Naive thymus-derived CD4-positive, alpha-beta T cell (primary cell): ENCODE results near the gene PCED1B. TPM values are rescaled to one million over a fixed set of nuclear protein-coding genes. Genes with fewer than 3 reads are reported as not detected.

Experiments used
- ATAC-seq: fragments of 150-1000 bp; cut with Tn5 transposase; 2 replicates; pipeline ENCODE4 v1.10.0; 2021; ENCODE audit warnings: mild to moderate bottlenecking, moderate library complexity
- CTCF ChIA-PET: fragments of 350-600 bp; sonication (Branson Sonifier 250); formaldehyde crosslinking; loops from one replicate; lab custom pipeline; 2021; ENCODE audit warnings: antibody characterized with exemption; lab: Charles Lee
- POLR2A ChIA-PET: fragments of 350-600 bp; sonication (Branson Sonifier 250); formaldehyde crosslinking; loops from one replicate; lab custom pipeline; 2021; ENCODE audit warnings: antibody characterized with exemption, inconsistent platforms; lab: Charles Lee
- DNase-seq, 9 donors: peaks; one replicate each; pipeline versions ENCODE4 v3.0.0 to v3.0.0-alpha.2; 2020 to 2022; ENCODE audit warnings: mixed read lengths in 1 of 9
- H3K27ac ChIP-seq: one replicate; pipeline ENCODE4 v1.7.0; 2013; ENCODE audit warnings: mild to moderate bottlenecking, low read depth, low read length, moderate library complexity
- H3K27me3 ChIP-seq, 2 donors: one replicate each; pipeline ENCODE4 v1.7.0; 2013; ENCODE audit warnings: low read length in 2 of 2, mild to moderate bottlenecking in 2 of 2, moderate library complexity in 2 of 2; ENCODE audit not compliant: control insufficient read depth in 2 of 2, insufficient read depth in 2 of 2
- H3K36me3 ChIP-seq, 3 experiments: 1 replicate in 2 of 3; 2 replicates in 1 of 3; pipeline ENCODE4 v1.7.0; 2013; ENCODE audit warnings: low read length in 3 of 3, mild to moderate bottlenecking in 3 of 3, moderate library complexity in 1 of 3; ENCODE audit not compliant: insufficient read depth in 3 of 3, control insufficient read depth in 2 of 3
- H3K4me1 ChIP-seq, 2 donors: one replicate each; pipeline ENCODE4 v1.7.0; 2013; ENCODE audit warnings: low read length in 2 of 2, mild to moderate bottlenecking in 2 of 2, moderate library complexity in 1 of 2; ENCODE audit not compliant: control insufficient read depth in 2 of 2, insufficient read depth in 2 of 2
- H3K4me3 ChIP-seq: 2 replicates; pipeline ENCODE4 v1.7.0; 2013; ENCODE audit warnings: mild to moderate bottlenecking, low read length
- H3K9me3 ChIP-seq, 3 experiments: 1 replicate in 2 of 3; 2 replicates in 1 of 3; pipeline ENCODE4 v1.7.0; 2013; ENCODE audit warnings: low read length in 3 of 3; ENCODE audit not compliant: control insufficient read depth in 2 of 3
- H3K27ac Mint-ChIP-seq, 9 donors: one replicate each; pipeline ENCODE4 v1.8.0; 2020 to 2022; ENCODE audit warnings: mixed read lengths in 9 of 9, mild to moderate bottlenecking in 8 of 9, moderate library complexity in 5 of 9, inconsistent platforms in 2 of 9
- H3K27me3 Mint-ChIP-seq, 5 donors: one replicate each; pipeline ENCODE4 v1.8.0; 2021 to 2022; ENCODE audit warnings: mixed read lengths in 5 of 5, mild to moderate bottlenecking in 1 of 5
- H3K36me3 Mint-ChIP-seq, 5 donors: one replicate each; pipeline ENCODE4 v1.8.0; 2020 to 2022; ENCODE audit warnings: mixed read lengths in 5 of 5, mild to moderate bottlenecking in 3 of 5, inconsistent platforms in 1 of 5
- H3K4me1 Mint-ChIP-seq, 7 donors: one replicate each; pipeline ENCODE4 v1.8.0; 2020 to 2022; ENCODE audit warnings: mixed read lengths in 7 of 7, mild to moderate bottlenecking in 3 of 7, inconsistent platforms in 1 of 7
- H3K4me3 Mint-ChIP-seq, 10 donors: one replicate each; pipeline ENCODE4 v1.8.0; 2020 to 2022; ENCODE audit warnings: mild to moderate bottlenecking in 10 of 10, mixed read lengths in 10 of 10, moderate library complexity in 6 of 10, inconsistent platforms in 2 of 10
- H3K9me3 Mint-ChIP-seq, 11 donors: one replicate each; pipeline ENCODE4 v1.8.0; 2020 to 2022; ENCODE audit warnings: mixed read lengths in 11 of 11, mild to moderate bottlenecking in 4 of 11, inconsistent platforms in 1 of 11, moderate library complexity in 1 of 11
- intact Hi-C, 2 donors: fragments of 100-400 bp; cut with micrococcal nuclease; formaldehyde crosslinking; loops; one replicate each; pipeline ENCODE4 v1.15.1; 2023
- polyA plus RNA-seq, 2 donors: library from polyadenylated mRNA; unstranded; fragments of 300-500 nt; fragmentation: Illumina TruSeq; gene quantifications; one replicate each; pipeline ENCODE4 v1.2.3, GENCODE V29; 2021
- total RNA-seq, 6 experiments: library from RNA in 5 of 6; stranded (reverse) in 5 of 6; gene quantifications; 1 replicate in 5 of 6; 2 replicates in 1 of 6; pipeline ENCODE4 v1.2.3 and lab custom pipeline; 2021 to 2026

Gene PCED1B
- total and polyA plus RNA-seq, 7 experiments from 2014 or later: 41.4 to 147 (median 94.3) TPM

GRCh38 chr12:47234576-47235141 lies 155.2 kb downstream of the PCED1B start:
- Mint-ChIP-seq H3K36me3 (peaks cover 32 to 78% (median 64%) of the 10 kb centered on the region in 5 donors), H3K27me3 (no peaks in the 10 kb centered on the region), H3K27ac (peak overlapping the region in 6 of 9 donors; percentile 28 to 73 (median 58)), H3K9me3 (peaks cover 0 to 22% (median 9%) of the 10 kb centered on the region in 11 donors), H3K4me1 (peaks cover 37 to 80% (median 65%) of the 10 kb centered on the region in 7 donors), H3K4me3 (peak overlapping the region in 2 of 10 donors; percentile 15 to 75)
- Histone ChIP-seq H3K9me3 (peaks cover 0 to 18% (median 0%) of the 10 kb centered on the region in 3 experiments), H3K4me3 (no peak overlapping the region), H3K27me3 (no peaks in the 10 kb centered on the region), H3K27ac (no peak overlapping the region), H3K36me3 (peaks cover 5 to 62% (median 19%) of the 10 kb centered on the region in 3 experiments), H3K4me1 (peaks cover 19 to 32% of the 10 kb centered on the region in 2 donors)
- ChIA-PET CTCF (no interaction called here), POLR2A (interaction anchor here (2.0 kb wide), 1 partner anchor 72 kb away, joined by 7 read pairs; no protein-coding TSS in a partner anchor)
- ATAC-seq (no peak), DNase-seq (no peak)
- intact Hi-C loops: no loop called here

- H3K27ac Mint-ChIP-seq: peak overlapping the region in 6 of 9 donors; percentile 28 to 82 (median 56)
- H3K27ac ChIP-seq: no peak overlapping the region
- H3K9me3 Mint-ChIP-seq: peaks cover 0 to 22% (median 9%) of the 10 kb centered on the region in 11 donors
- intact Hi-C loops: no loop called here
- peak overlapping the region in 5 of 10 donors; percentile 19 to 75 (median 25) for H3K4me3 Mint-ChIP-seq
- peaks cover 29 to 81% (median 67%) of the 10 kb centered on the region in 5 donors for H3K36me3 Mint-ChIP-seq
- ATAC-seq (no peak), DNase-seq (no peak)
- POLR2A ChIA-PET: no interaction called here
- H3K4me3 ChIP-seq: no peak overlapping the region
- peaks cover 0 to 18% (median 0%) of the 10 kb centered on the region in 3 experiments for H3K9me3 ChIP-seq
- H3K27me3 Mint-ChIP-seq: no peaks in the 10 kb centered on the region
- H3K27me3 ChIP-seq: no peaks in the 10 kb centered on the region
- H3K36me3 ChIP-seq: peaks cover 5 to 56% (median 16%) of the 10 kb centered on the region in 3 experiments
- peaks cover 37 to 83% (median 69%) of the 10 kb centered on the region in 7 donors for H3K4me1 Mint-ChIP-seq
- peaks cover 18 to 32% of the 10 kb centered on the region in 2 donors for H3K4me1 ChIP-seq
- CTCF ChIA-PET: no interaction called here
These were observed 156.0 kb downstream of the PCED1B start for GRCh38 chr12:47235258-47236040.

- Mint-ChIP-seq H3K27ac (peak overlapping the region; percentile 28 to 82 (median 53)), H3K4me1 (peaks cover 37 to 76% (median 61%) of the 10 kb centered on the region in 7 donors), H3K27me3 (no peaks in the 10 kb centered on the region), H3K4me3 (peak overlapping the region in 9 of 10 donors; percentile 19 to 75 (median 48)), H3K9me3 (peaks cover 0 to 22% (median 9%) of the 10 kb centered on the region in 11 donors), H3K36me3 (peaks cover 22 to 78% (median 61%) of the 10 kb centered on the region in 5 donors)
- Histone ChIP-seq H3K9me3 (peaks cover 0 to 18% (median 0%) of the 10 kb centered on the region in 3 experiments), H3K36me3 (peaks cover under 1 to 50% (median 15%) of the 10 kb centered on the region in 3 experiments), H3K4me3 (no peak overlapping the region), H3K4me1 (peaks cover 16 to 32% of the 10 kb centered on the region in 2 donors), H3K27me3 (no peaks in the 10 kb centered on the region), H3K27ac (no peak overlapping the region)
- POLR2A ChIA-PET: no interaction called here
- ATAC-seq (no peak), DNase-seq (no peak)
- intact Hi-C loops: no loop called here
- CTCF ChIA-PET: interaction anchor here (1.2 kb wide), 1 partner anchor 160 kb away, joined by 3 read pairs; no protein-coding TSS in a partner anchor
These were observed 156.8 kb downstream of the PCED1B start for GRCh38 chr12:47236109-47236714.

- peaks cover 14 to 76% (median 55%) of the 10 kb centered on the region in 5 donors for H3K36me3 Mint-ChIP-seq
- ChIA-PET CTCF (interaction anchor here (0.6 to 1.2 kb wide), 3 partner anchors 35 to 159 kb away, joined by 3 read pairs; no protein-coding TSS in a partner anchor), POLR2A (interaction anchor here (1.0 to 1.7 kb wide), 5 partner anchors 10 to 40 kb away, joined by 3 to 7 read pairs (median 3); no protein-coding TSS in a partner anchor)
- H3K4me1 Mint-ChIP-seq: peaks cover 34 to 76% (median 60%) of the 10 kb centered on the region in 7 donors
- intact Hi-C loops: loop anchor here in 1 of 2 donors (1.0 kb wide), 2 partner anchors 12 to 39 kb away; no protein-coding TSS in a partner anchor
- H3K9me3 ChIP-seq: peaks cover 0 to 18% (median 0%) of the 10 kb centered on the region in 3 experiments
- no peaks in the 10 kb centered on the region for H3K27me3 ChIP-seq
- peaks cover 10 to 33% of the 10 kb centered on the region in 2 donors for H3K4me1 ChIP-seq
- peak overlapping the region; percentile 28 to 89 (median 80) for H3K27ac Mint-ChIP-seq
- H3K9me3 Mint-ChIP-seq: peaks cover 0 to 18% (median 8%) of the 10 kb centered on the region in 11 donors
- no peak overlapping the region for H3K4me3 ChIP-seq
- H3K27me3 Mint-ChIP-seq: no peaks in the 10 kb centered on the region
- peaks cover 0 to 36% (median 15%) of the 10 kb centered on the region in 3 experiments for H3K36me3 ChIP-seq
- H3K4me3 Mint-ChIP-seq: peak overlapping the region in 9 of 10 donors; percentile 20 to 75 (median 44)
- no peak for DNase-seq
- ATAC-seq: no peak
- H3K27ac ChIP-seq: peak overlapping the region; percentile 18
These were observed 158.4 kb downstream of the PCED1B start for GRCh38 chr12:47237751-47238211.

GRCh38 chr12:47238669-47239114 lies 159.3 kb downstream of the PCED1B start:
- Histone ChIP-seq H3K27ac (peak overlapping the region; percentile 18), H3K4me3 (no peak overlapping the region), H3K9me3 (peaks cover 0 to 18% (median 0%) of the 10 kb centered on the region in 3 experiments), H3K36me3 (peaks cover 0 to 29% (median 15%) of the 10 kb centered on the region in 3 experiments), H3K27me3 (no peaks in the 10 kb centered on the region), H3K4me1 (peaks cover 10 to 29% of the 10 kb centered on the region in 2 donors)
- ChIA-PET POLR2A (interaction anchor here (1.1 to 1.7 kb wide), 3 partner anchors 12 to 39 kb away, joined by 3 to 7 read pairs (median 3); no protein-coding TSS in a partner anchor), CTCF (interaction anchor here (0.6 to 1.0 kb wide), 3 partner anchors 13 to 58 kb away, joined by 3 read pairs; no protein-coding TSS in a partner anchor)
- H3K4me1 Mint-ChIP-seq: peaks cover 36 to 76% (median 55%) of the 10 kb centered on the region in 7 donors
- no peaks in the 10 kb centered on the region for H3K27me3 Mint-ChIP-seq
- H3K27ac Mint-ChIP-seq: peak overlapping the region; percentile 28 to 89 (median 80)
- H3K9me3 Mint-ChIP-seq: peaks cover 0 to 19% (median 8%) of the 10 kb centered on the region in 11 donors
- H3K36me3 Mint-ChIP-seq: peaks cover 14 to 73% (median 49%) of the 10 kb centered on the region in 5 donors
- DNase-seq (no peak), ATAC-seq (no peak)
- peak overlapping the region in 9 of 10 donors; percentile 30 to 75 (median 50) for H3K4me3 Mint-ChIP-seq
- intact Hi-C loops: loop anchor here in 1 of 2 donors (1.0 kb wide), 1 partner anchor 13 kb away; no protein-coding TSS in a partner anchor
